ENCODE data around the gene NOC3L.

The NOC3L gene

GRCh38 chr10:94366382-94366781, 3.6 kb upstream of the NOC3L start:
- Histone ChIP-seq H3K27me3 (replicated peaks) (no peaks in the 10 kb centered on the region), H3K36me3 (replicated peaks) (no peaks in the 10 kb centered on the region), H3K4me3 (ENCODE audit: low read depth, low read length) (no peak overlapping the region), H3K27ac (no peak overlapping the region)
- DNase-seq, result no peak
- in situ Hi-C loops (cut with HindIII; ENCODE audit: low pct_ligation_motif_present, low sequenced_read_pairs), result no loop called here
- TF ChIP-seq CTCF (IDR thresholded peaks at IDR 0.05; ENCODE audit: low read depth, low read length, missing control alignments), result no peak

- DNase-seq, result no peak
- no peak overlapping the region for H3K27ac ChIP-seq
- in situ Hi-C loops (cut with HindIII; ENCODE audit: low pct_ligation_motif_present, low sequenced_read_pairs), result no loop called here
- no peak overlapping the region for H3K4me3 ChIP-seq (ENCODE audit: low read depth, low read length)
- H3K27me3 ChIP-seq (replicated peaks), result no peaks in the 10 kb centered on the region
- TF ChIP-seq CTCF (IDR thresholded peaks at IDR 0.05; ENCODE audit: low read depth, low read length, missing control alignments), result no peak
- H3K36me3 ChIP-seq (replicated peaks), result no peaks in the 10 kb centered on the region
Observed at GRCh38 chr10:94364482-94364881, 1.7 kb upstream of the NOC3L start.

- in situ Hi-C loops (cut with HindIII; ENCODE audit: low pct_ligation_motif_present, low sequenced_read_pairs), result no loop called here
- Histone ChIP-seq H3K36me3 (replicated peaks) (no peaks in the 10 kb centered on the region), H3K4me3 (ENCODE audit: low read depth, low read length) (peak overlapping the region; percentile 90), H3K27ac (peak overlapping the region; percentile 67), H3K27me3 (replicated peaks) (no peaks in the 10 kb centered on the region)
- DNase-seq, result no peak
- TF ChIP-seq CTCF (IDR thresholded peaks at IDR 0.05; ENCODE audit: low read depth, low read length, missing control alignments), result no peak
Observed at GRCh38 chr10:94363251-94363565, 469 bp upstream of the NOC3L start.

GRCh38 chr10:94361171-94361794, 1.5 kb downstream of the NOC3L start:
- peaks cover 11% of the 10 kb centered on the region for H3K36me3 ChIP-seq (replicated peaks)
- in situ Hi-C loops (cut with HindIII; ENCODE audit: low pct_ligation_motif_present, low sequenced_read_pairs), result no loop called here
- H3K4me3 ChIP-seq (ENCODE audit: low read depth, low read length), result no peak overlapping the region
- H3K27me3 ChIP-seq (replicated peaks), result no peaks in the 10 kb centered on the region
- TF ChIP-seq CTCF (IDR thresholded peaks at IDR 0.05; ENCODE audit: low read depth, low read length, missing control alignments), result no peak
- no peak for DNase-seq
- H3K27ac ChIP-seq, result no peak overlapping the region

- Histone ChIP-seq H3K27ac (peak overlapping the region; percentile 68), H3K4me3 (ENCODE audit: low read depth, low read length) (peak overlapping the region; percentile 26), H3K27me3 (replicated peaks) (no peaks in the 10 kb centered on the region), H3K36me3 (replicated peaks) (peaks cover 12% of the 10 kb centered on the region)
- in situ Hi-C loops (cut with HindIII; ENCODE audit: low pct_ligation_motif_present, low sequenced_read_pairs), result no loop called here
- DNase-seq, result peak; percentile 89
- no peak for TF ChIP-seq CTCF (IDR thresholded peaks at IDR 0.05; ENCODE audit: low read depth, low read length, missing control alignments)
Observed at GRCh38 chr10:94358480-94358879, 4.3 kb downstream of the NOC3L start.

GRCh38 chr10:94357193-94357592, 5.5 kb downstream of the NOC3L start:
- H3K36me3 ChIP-seq (replicated peaks), result peaks cover 20% of the 10 kb centered on the region
- no peak for DNase-seq
- TF ChIP-seq CTCF (IDR thresholded peaks at IDR 0.05; ENCODE audit: low read depth, low read length, missing control alignments), result no peak
- no peak overlapping the region for H3K27ac ChIP-seq
- in situ Hi-C loops (cut with HindIII; ENCODE audit: low pct_ligation_motif_present, low sequenced_read_pairs), result no loop called here
- no peaks in the 10 kb centered on the region for H3K27me3 ChIP-seq (replicated peaks)
- no peak overlapping the region for H3K4me3 ChIP-seq (ENCODE audit: low read depth, low read length)

Data from brain microvascular endothelial cell (primary cell).